Panc1 (cell line): Measurements from ENCODE around the gene ZNF407. TPM values are rescaled to one million over a fixed set of nuclear protein-coding genes. Genes with fewer than 3 reads are reported as not detected.

ENCODE experiments used
- ATAC-seq: fragments of 200-7000 bp; cut with Tn5 transposase; 2 replicates; pipeline ENCODE4 v1.9.1; 2020; ENCODE audit warnings: mild to moderate bottlenecking, moderate library complexity
- BruUV-seq: library from RNA; stranded (reverse); fragments of 400-500 nt; replicated peaks from 2 replicates; lab custom pipeline; 2021; lab: Mats Ljungman, UMichigan
- CTCF ChIA-PET: fragments of 300-600 bp; sonication (Branson Sonifier 250); formaldehyde crosslinking; loops from one replicate; lab custom pipeline; 2022; ENCODE audit warnings: antibody characterized with exemption; lab: Charles Lee
- POLR2A ChIA-PET: fragments of 300-600 bp; sonication (Branson Sonifier 250); formaldehyde crosslinking; loops from one replicate; lab custom pipeline; 2022; ENCODE audit warnings: antibody characterized with exemption; lab: Charles Lee
- DNase-seq: peaks from one replicate; pipeline ENCODE4 v3.0.0-alpha.2; 2010; ENCODE audit warnings: low read depth, low spot score
- H3K27ac ChIP-seq: 2 replicates; pipeline ENCODE4 v1.5.1; 2011; ENCODE audit warnings: mild to moderate bottlenecking, low read length, inconsistent platforms
- H3K27me3 ChIP-seq: fragments of 200-500 bp; sonication (Bioruptor generic); 2 replicates; pipeline ENCODE4 v1.6.0; 2014; ENCODE audit warnings: low read length, inconsistent platforms; ENCODE audit not compliant: control insufficient read depth, insufficient read depth
- H3K36me3 ChIP-seq: fragments of 200-500 bp; sonication (Bioruptor generic); 2 replicates; pipeline ENCODE4 v1.5.1; 2014; ENCODE audit warnings: inconsistent platforms, mild to moderate bottlenecking, low read length, moderate library complexity; ENCODE audit not compliant: control insufficient read depth, insufficient read depth
- H3K4me1 ChIP-seq: 2 replicates; pipeline ENCODE4 v1.5.1; 2011; ENCODE audit warnings: inconsistent platforms, mild to moderate bottlenecking, low read length, moderate library complexity; ENCODE audit not compliant: control insufficient read depth, insufficient read depth
- H3K4me3 ChIP-seq, 2 experiments: 2 replicates each; pipeline ENCODE4 v1.5.1; 2011 to 2012; ENCODE audit warnings: low read depth in 2 of 2, low read length in 2 of 2, mild to moderate bottlenecking in 2 of 2, inconsistent platforms in 1 of 2, moderate library complexity in 1 of 2
- H3K9me3 ChIP-seq: fragments of 200-500 bp; sonication (Bioruptor generic); 2 replicates; pipeline ENCODE4 v1.5.1; 2014; ENCODE audit warnings: low read depth, mild to moderate bottlenecking, inconsistent platforms, low read length, moderate library complexity; ENCODE audit not compliant: control insufficient read depth, insufficient read depth
- POLR2AphosphoS5 ChIP-seq: IDR thresholded peaks from 2 replicates; pipeline ENCODE4 v1.6.1; 2012; ENCODE audit warnings: mild to moderate bottlenecking, low read depth, low read length, moderate library complexity
- REST ChIP-seq, 2 experiments: IDR thresholded peaks; 2 replicates each; pipeline ENCODE4 v1.6.1; 2011 to 2012; ENCODE audit warnings: low read depth in 2 of 2, control low read depth in 1 of 2, low read length in 1 of 2, mild to moderate bottlenecking in 1 of 2, moderate library complexity in 1 of 2; ENCODE audit not compliant: insufficient read depth in 1 of 2
- SIN3A ChIP-seq: IDR thresholded peaks from 2 replicates; pipeline ENCODE4 v1.6.1; 2012; ENCODE audit warnings: low read depth, mild to moderate bottlenecking, low read length, moderate library complexity, borderline replicate concordance; ENCODE audit not compliant: insufficient read depth
- TCF7L2 ChIP-seq: IDR thresholded peaks from 2 replicates; pipeline ENCODE4 v1.6.1; 2011; ENCODE audit warnings: mild to moderate bottlenecking, low read depth, low read length, inconsistent platforms
- in situ Hi-C: cut with HindIII; loops from 2 replicates; pipeline ENCODE4 v1.10.0; 2016; ENCODE audit warnings: low sequenced_read_pairs, low pct_unique_long_range_greater_than_20kb
- intact Hi-C: fragments of 100-400 bp; cut with micrococcal nuclease; formaldehyde crosslinking; loops from one replicate; pipeline ENCODE4 v1.10.0; 2022; ENCODE audit not compliant: unreplicated experiment
- total RNA-seq: library from RNA; stranded (reverse); gene quantifications from one replicate; pipeline ENCODE4 v1.2.1, GENCODE V29; 2021; ENCODE audit not compliant: unreplicated experiment
- TF ChIP-seq, protein P1 (sequence below): fragments of 450-650 bp; IDR thresholded peaks from 2 replicates; pipeline ENCODE4 v1.5.1; 2017; ENCODE audit warnings: mild to moderate bottlenecking

ZNF407 gene
- total RNA-seq, 1 experiment from 2014 or later: 16.8 TPM

- Histone ChIP-seq H3K9me3 (no peaks in the 10 kb centered on the region), H3K4me1 (no peaks in the 10 kb centered on the region; the same call in 1 of the 2 replicates), H3K4me3 (no peak overlapping the region), H3K36me3 (no peaks in the 10 kb centered on the region), H3K27ac (no peak overlapping the region), H3K27me3 (no peaks in the 10 kb centered on the region)
- POLR2A ChIA-PET: no interaction called here
- intact Hi-C loops (no loop called here), in situ Hi-C loops (no loop called here)
- no TSS peak for BruUV-seq
- CTCF ChIA-PET: no interaction called here
- no peak for DNase-seq
- ATAC-seq: no peak
- TF ChIP-seq SIN3A (no peak), TCF7L2 (no peak), REST (IDR thresholded peaks at IDR 0.05; ENCODE audit: insufficient read depth in 1 of 2, low read depth in 2 of 2, low read length in 1 of 2) (no peak), POLR2AphosphoS5 (no peak)
- TF ChIP-seq, protein P1, sequence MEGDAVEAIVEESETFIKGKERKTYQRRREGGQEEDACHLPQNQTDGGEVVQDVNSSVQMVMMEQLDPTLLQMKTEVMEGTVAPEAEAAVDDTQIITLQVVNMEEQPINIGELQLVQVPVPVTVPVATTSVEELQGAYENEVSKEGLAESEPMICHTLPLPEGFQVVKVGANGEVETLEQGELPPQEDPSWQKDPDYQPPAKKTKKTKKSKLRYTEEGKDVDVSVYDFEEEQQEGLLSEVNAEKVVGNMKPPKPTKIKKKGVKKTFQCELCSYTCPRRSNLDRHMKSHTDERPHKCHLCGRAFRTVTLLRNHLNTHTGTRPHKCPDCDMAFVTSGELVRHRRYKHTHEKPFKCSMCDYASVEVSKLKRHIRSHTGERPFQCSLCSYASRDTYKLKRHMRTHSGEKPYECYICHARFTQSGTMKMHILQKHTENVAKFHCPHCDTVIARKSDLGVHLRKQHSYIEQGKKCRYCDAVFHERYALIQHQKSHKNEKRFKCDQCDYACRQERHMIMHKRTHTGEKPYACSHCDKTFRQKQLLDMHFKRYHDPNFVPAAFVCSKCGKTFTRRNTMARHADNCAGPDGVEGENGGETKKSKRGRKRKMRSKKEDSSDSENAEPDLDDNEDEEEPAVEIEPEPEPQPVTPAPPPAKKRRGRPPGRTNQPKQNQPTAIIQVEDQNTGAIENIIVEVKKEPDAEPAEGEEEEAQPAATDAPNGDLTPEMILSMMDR: no peak
Observed at GRCh38 chr18:74625157-74625556, 27.5 kb downstream of the ZNF407 start.

GRCh38 chr18:74626049-74626874, 28.6 kb downstream of the ZNF407 start:
- DNase-seq (no peak), ATAC-seq (no peak)
- intact Hi-C loops (no loop called here), in situ Hi-C loops (no loop called here)
- Histone ChIP-seq H3K27ac (no peak overlapping the region), H3K4me1 (no peaks in the 10 kb centered on the region; the same call in 1 of the 2 replicates), H3K36me3 (no peaks in the 10 kb centered on the region), H3K27me3 (no peaks in the 10 kb centered on the region), H3K4me3 (no peak overlapping the region), H3K9me3 (no peaks in the 10 kb centered on the region)
- BruUV-seq: no TSS peak
- no peak for TF ChIP-seq POLR2AphosphoS5
- TF ChIP-seq REST (IDR thresholded peaks at IDR 0.05; ENCODE audit: insufficient read depth in 1 of 2, low read depth in 2 of 2, low read length in 1 of 2): no peak
- TF ChIP-seq SIN3A: no peak
- no peak for TF ChIP-seq TCF7L2
- TF ChIP-seq, protein P1: no peak
- CTCF ChIA-PET: no interaction called here
- POLR2A ChIA-PET: no interaction called here
